NCI-H460 (cell line): ENCODE results near the gene COQ10A. TPM values are rescaled to one million over a fixed set of nuclear protein-coding genes. Genes with fewer than 3 reads are reported as not detected.
"Not testable (repeated sequence)": the region's sequence is repeated elsewhere in the genome, so short reads cannot be mapped to it uniquely, and the experiment has no call there.

Source experiments
- DNase-seq: peaks from one replicate; pipeline ENCODE4 v3.0.0-alpha.2; 2016; ENCODE audit warnings: low read depth; ENCODE audit errors: extremely low read depth
- total RNA-seq: library from RNA; depleted of rRNA; stranded (reverse); fragments of >200 nt; shearing (Covaris generic); gene quantifications from 2 replicates; pipeline ENCODE4 v1.2.3, GENCODE V29; 2014

Gene COQ10A
- total RNA-seq, 1 experiment from 2014 or later, result 14.2 TPM

DNA sequence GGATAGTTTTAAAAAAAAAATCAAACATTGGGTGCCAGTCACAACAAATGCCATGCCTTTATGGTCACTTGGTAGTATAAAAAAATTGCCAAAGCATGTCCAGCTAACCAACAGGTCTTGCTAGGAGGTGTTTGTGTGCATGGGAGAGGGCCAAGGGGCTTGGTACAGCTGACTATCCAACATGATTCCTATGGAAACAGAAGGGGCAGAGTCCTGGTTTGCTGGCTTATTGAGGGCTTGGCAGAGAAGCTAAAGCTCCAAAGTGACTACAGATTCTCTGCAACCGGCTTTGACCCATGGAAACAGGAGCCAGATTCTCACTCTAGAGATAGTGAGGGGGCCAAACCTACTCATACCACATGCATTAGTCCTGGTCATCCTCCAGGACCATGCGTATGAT lies 5.7 kb downstream of the COQ10A start:
- DNase-seq, result not testable (repeated sequence)

DNA sequence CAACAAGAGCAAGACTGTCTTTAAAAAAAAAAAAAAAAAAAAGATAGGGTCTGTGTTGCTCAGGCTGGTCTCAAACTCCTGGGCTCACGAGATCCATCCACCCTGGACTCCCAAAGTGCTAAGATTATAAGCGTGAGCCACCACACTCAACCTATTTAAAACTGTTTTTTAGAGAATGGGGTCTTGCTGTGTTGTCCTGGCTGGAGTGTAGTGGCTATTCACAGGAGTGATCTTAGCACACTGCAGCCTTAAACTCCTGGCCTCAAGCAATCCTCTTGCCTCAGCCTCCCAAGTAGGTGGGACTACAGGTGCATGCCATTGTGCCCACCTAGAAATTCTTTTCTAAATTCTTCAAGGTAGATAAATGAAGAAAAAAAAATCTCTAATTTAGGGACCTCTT lies 7.6 kb downstream of the COQ10A start:
- DNase-seq, result no peak

DNA sequence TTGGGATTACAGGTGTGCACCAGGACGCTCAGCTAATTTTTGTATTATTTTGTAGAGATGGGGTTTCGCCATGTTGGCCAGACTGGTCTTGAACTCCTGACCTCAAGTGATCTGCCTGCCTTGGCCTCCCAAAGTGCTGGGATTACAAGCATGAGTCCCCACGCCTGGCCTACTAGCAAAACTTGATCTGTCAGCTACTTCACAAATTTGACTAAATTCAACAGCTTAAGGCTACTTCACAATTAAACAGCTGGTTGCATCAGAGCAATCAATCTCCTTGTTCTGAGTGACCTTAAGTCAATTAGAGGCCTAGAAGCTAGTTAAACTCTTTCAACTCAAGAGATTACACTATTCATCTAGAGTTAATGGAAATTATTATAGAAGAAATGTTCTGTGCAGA lies 12.2 kb downstream of the COQ10A start:
- DNase-seq, result no peak

DNA sequence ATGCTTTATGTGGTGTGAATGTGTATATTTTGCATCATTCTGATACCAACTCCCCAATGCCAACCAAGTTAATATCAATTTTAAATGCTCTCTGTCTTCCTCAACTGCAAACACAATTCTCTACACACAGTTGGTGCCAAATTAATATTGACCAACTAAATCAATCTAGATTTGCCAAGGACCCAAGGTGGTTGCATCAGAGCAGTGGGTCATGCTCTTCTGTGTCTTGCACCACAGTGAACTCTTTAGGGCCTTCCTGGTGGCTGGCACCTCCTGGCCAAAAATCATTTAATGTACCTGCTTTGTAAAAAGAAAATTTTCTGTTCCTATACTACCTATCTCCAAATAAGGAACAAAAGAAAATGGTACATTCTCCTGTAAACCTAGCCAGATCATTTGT lies 14.1 kb downstream of the COQ10A start:
- no peak for DNase-seq

DNA sequence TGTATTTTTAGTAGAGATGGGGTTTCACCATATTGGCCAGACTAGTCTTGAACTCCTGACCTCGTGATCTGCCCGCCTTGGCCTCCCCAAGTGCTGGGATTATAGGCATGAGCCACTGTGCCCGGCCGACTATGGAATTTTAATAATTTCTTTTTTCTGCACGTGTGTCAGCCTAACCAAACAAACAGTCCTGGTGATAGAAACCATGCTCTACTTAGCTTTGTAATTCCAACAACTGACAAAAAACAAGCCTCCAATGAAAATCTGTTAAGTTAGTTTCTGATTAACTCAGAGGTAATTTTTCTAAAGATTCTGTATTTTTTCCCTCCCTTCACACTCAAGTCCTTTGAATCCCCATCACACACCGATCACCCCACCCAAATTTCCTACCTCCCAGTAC lies 15.3 kb downstream of the COQ10A start:
- DNase-seq, result no peak

DNA sequence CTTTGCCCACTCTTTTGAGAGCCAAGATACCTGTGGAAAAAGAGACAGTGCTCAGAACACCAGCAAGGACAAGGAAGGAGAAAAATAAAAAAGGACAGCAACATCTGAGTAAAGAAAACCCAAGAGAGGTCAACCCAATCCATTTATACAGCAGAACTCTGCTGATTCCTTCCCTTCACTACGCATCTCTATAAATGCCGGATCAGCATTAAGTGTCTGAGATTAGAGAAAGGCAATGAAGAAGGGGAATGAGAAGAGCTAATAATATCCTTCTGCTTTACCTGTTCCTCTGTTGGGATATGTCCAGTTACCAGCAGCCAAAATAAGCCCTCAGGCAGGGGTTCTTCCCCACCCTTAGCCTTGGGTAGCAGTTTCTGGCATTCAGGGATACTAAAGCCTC lies 15.8 kb downstream of the COQ10A start:
- no peak for DNase-seq

DNA sequence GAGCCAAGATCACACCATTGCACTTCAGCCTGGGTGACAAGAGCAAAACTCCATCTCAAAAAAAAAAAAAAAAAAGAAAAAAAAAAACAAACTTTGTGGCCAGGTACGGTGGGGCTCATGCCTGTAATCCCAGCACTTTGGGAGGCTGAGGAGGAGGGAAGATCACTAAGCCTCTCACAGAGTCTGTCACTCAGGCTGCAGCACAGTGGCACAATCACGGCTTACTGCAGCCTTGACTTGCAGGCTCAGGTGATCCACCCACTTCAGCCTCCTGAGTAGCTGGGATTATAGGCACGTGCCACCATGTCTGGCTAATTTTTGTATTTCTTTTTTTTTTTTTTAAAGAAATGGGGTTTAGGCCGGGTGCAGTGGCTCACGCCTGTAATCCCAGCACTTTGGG lies 17.5 kb downstream of the COQ10A start:
- not testable (repeated sequence) for DNase-seq

DNA sequence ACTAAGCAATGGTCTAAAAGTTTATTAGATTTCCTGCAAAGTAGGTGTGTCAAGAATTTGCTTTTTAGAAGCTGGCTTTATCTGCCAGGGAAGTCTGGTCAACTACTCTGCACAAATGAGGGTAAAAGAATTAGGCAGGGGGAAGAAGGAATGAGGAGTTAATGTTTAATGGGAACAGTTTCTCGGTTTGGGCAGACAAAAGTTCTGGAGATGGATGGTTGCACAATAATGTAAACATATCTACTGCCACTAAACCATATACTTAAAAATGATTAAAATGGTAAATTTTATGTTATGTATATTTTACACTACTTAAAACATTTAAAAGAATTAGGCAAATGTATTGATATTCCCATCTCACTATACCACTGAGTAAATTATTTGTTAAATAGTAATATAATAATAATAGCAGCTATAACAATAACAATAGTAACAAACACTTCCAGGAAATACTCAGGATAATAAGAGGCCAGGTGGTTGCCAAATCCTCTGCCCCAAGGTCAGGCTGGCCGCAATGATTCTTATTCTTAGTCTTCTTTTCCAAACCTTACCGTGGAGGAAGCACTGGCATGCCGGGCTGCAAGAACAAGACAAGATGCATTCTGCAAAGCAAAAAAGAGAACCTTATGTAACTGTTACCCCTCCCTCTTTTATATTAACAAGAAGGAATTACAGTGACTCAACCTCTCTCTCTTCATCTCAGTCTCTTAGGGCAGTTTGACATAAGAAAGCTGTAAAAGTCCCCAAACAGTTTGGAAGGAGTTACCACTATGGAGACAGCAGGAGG lies 19.5 kb downstream of the COQ10A start:
- DNase-seq, result no peak

DNA sequence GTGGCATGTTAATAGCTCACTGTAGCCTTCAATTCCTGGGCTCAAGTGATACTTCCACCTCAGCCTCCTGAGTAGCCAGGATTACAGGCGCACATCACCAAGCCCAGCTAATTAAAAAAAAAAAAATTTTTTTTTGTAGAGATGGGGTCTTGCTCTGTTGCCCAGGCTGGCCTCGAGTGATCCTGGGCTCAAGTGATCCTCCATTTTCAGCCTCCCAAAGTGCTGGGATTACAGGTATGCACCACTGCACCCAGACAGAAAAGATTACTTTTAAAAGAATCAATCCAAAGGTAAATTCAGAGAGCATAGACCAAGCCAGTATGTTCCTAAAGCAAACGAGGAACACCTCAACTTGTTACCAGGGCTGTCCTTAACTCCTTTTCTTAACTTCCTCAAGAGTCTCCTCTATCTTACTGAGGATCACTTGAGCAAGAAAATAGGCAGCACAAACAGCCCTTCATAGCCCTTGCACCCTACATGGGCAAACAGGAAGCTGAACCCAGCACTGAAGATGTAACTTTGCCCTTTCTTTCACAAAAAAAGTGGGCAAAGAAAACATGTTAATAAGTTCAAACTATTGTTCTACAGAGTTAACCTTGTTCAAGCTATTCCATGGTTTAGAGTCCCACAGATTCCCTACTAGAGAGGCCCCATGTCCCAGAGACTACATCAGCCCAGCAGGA lies 22.1 kb downstream of the COQ10A start:
- DNase-seq, result no peak

DNA sequence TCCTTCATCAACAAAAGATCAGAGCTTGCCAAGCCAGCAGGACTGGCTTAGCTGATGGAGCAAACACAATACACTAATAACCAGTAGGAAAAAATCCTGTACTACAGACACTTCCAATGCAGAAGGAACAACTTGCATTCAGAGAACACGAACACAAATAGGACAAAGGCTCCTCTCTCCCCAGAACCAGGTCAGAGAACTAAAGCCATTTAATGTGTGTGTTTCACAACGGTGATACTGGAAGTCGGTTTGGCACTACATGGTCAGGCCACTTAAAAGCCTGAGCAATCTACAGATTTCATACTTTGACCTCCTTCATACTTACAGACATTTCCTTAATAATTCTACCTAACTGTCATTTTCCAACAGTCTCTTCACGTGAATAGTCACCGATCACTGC lies 27.1 kb downstream of the COQ10A start:
- no peak for DNase-seq

DNA sequence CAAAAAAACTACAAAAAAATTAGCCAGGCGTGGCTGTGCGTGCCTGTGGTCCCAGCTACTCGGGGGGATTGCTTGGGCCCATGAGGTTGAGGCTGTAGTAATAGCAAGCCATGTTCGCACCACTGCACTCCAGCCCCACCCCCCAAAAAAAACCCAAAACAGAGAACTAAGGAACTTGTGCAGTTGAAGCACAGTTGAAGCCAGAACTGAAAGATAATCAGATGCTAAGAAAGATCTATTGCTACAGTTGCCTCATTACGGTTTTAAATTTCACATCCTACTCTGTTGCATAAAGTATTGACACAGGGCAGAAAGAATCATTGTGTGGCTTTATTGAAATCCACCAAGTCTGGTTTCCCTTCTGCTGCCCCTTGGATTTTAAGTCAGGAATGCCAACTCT lies 29.6 kb downstream of the COQ10A start:
- no peak for DNase-seq

DNA sequence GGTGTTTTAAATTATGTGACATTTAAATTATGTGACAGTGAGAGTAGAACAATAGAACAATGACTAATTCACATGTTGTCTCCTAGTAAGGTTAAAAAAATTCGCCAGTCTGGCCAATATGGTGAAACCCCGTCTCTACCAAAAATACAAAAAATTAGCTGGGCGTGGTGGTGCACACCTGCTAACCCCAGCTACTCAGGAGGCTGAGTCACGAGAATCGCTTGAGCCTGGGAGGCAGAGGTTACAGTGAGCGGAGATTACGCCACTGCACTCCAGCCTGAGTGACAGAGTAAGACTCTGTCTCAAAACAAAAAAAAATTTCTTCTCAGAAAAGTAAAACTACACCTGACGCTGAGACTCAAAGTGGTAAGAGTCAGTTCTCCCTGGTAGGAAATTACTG lies 30.7 kb downstream of the COQ10A start:
- DNase-seq, result no peak

DNA sequence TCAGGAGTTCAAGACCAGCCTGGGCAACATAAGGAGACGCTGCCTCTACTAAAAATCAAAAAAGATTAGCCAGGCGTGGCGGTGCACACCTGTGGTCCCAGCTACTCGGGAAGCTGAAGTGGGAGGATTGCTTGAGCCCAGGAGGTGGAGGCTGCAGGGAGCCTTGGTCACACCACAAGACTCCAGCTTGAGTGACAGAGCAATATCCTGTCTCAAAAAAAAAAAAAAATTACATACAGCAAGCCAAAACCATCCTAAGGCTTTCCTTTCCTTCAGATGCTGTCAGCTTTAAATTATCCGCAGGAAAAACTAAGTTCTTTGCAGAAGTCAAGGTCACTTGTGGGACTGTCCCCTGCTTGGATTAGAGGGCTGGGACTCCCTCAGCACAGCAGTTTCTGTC lies 32.1 kb downstream of the COQ10A start:
- DNase-seq, result no peak

DNA sequence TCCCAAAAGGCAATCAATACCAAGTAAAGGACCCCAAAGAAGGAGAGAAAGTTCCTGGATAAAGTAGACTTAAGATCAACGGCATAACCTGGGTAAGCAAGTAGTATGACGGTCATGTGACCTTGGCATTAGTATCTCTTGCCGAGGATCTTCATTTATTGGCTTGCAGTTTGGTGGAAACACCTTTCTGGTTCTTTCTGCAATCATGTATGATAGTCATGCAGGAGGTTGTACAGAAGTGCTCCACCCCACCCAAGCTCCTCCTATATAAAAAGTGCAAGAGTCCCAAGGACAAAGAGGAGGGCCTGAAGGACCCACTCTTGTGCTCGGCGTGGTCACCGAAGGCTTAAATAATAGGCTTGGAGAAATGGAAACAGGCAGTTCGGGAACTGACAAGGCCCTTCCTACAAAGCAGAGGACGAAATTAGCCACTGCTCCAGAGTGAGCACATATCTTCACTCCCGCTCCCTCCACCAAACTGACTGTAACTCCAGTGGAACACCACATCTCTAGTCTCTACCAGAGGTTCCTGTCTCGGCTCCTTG lies 32.6 kb downstream of the COQ10A start:
- DNase-seq, result no peak

DNA sequence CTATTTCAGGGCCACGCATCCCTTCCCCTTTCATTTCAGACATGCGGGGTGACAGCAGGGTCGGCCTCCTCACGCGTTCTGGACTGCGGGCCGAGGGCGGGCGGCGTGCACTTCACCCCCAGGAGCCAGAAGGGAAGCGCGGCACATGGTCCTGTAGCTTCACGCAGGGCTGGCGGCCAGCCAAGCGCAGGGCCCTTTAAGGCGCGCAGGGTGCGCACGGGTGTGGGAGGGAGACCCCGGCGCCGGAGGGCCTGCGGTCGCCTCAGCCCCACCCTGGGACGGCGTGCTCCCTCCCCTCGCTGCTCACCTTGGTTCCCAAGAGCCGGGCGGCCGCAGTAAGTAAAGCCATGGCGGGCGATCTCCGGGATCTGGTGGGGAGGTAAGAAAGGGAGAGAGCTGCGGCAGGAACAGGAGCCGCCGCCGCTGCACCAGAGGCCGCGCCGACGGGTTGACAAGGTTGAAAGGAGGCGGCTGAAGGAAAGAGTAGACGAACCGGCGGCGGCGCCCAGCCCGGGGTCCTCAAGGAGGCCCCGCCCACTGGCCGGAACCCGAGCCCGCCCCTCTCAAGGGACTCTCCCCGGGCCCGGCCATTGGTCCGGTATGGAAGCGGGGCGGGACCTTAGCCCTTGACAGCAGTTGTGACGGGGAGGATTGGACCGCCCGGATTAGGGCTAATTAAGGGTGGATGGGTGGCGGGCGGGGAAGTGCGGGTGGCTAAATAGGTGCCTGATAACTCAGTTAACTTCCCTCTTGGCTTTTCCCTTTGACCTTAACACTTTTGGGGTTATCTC lies 33.3 kb downstream of the COQ10A start, which contains the start of gene CS:
TSS of gene CS (minus strand) at position 478 of the 791 bp plus-strand sequence. CDS start at position 349, 129 bp downstream.
- DNase-seq, result peak; percentile 98

DNA sequence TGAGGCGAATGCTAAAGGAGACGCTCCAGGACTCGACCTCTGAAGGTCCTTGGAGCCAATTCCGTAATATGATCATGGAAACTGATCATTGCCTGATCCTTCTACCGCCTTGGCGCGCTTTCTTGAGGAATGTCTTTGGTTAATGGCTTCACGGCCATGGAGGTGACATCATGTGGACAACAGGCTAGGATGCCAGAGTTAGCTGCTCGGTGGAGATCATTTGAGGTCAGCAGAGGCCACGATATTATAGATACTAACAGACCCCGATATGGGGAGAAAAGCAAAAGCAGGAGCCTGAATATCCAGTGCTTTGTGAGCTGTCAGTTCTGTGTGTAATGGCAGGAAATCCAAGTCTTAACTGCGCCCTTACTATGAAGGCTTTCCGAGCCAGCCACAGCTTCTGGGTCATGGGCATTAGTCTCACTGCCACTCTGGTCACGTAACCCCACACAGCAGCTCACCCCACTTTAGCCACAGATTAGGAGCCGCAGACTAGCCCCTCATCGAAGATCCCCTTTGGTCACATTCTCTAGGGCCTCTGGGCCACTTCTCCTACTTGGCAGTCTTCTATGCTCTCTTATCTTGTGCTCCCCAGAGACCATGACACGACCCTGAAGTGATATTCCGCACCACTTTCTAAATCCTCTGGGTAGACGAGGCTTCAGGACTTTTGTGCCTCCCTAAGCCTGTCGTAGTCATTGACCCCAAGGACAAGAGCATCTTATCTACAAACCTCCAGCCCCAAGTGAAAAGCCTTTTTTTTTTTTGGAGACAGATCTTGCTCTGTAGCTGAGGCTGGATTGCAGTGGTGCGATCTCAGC lies 34.1 kb downstream of the COQ10A start:
- DNase-seq, result no peak

DNA sequence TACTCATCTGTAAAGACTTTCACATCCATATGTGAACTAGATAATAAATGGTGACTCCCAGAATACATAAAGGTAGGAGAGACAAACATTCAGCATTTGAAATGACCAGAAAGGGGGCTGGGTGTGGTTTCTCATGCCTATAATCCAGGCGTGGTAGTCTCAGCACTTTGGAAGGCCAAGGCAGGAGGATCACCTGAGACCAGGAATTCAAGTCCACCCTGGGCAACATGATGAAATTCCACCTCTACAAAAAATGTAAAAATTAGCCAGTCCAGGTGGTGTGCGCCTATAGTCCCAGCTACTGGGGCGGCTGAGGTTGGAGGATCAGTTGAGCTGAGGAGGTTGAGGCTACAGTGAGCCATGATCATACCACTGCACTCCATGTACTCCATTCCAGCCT lies 37.5 kb downstream of the COQ10A start:
- peak; percentile 33 for DNase-seq

DNA sequence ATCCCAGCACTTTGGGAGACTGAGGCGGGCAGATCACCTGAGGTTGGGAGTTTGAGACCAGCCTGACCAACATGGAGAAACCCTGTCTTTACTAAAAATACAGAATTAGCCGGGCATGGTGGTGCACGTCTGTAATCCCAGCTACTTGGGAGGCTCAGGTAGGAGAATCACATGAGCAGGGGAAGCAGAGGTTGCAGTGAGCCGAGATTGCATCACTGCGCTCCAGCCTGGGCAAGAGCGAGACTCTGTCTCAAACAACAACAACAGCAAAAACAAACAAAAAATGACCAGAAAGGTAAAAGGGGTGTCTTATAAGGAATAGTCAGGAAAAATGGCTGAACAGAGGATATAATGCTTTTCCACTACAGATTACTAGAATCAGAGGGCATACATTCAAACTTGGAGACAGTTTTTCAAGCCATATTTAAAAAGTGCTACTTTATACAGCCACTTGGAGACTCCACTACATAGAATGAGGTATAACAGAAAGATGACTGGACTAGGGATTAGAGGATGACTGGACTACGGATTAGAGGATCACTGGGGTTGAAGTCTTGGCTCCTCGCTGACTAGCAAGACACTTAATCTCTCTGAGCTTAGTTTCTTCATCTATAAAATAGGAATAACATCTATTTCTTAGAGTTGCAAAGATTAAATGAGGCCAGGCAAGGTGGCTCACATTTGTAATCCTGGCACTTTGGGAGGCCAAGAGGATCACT lies 38.3 kb downstream of the COQ10A start:
- no peak for DNase-seq

DNA sequence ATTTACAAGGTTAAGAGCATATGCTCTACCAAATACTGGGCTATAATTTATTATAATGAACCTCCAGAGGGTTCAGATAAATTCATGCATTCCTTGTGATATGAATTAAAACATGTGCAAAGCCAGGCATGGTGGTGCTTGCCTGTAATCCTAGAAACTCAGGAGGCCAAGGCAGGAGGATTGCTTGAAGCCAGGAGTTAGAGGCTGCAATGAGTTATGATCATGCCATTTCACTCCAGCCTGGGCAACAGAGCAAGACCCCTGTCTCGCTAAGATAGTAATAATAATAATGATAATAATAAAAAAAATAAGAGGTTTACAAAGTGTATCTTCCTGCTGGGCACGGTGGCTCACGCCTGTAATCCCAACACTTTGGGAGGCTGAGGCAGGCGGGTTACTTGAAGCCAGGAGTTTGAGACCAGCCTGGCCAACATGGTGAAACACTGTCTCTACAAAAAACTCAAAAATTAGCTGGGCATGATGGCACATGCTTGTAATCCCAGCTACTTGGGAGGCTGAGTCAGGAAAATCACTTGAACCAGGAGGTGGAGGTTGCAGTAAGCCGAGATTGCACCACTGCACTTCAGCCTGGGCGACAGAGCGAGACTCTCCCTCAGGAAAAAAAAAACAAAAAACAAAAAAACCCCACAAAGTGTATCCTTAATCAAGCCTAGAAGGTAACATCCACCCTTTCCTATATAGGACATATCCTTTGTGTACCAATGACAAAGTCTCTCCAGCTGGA lies 40.7 kb downstream of the COQ10A start:
- DNase-seq, result no peak
